ENCODE results near the gene SLC35A4.
A peak's percentile ranks its signal among the peaks of the same experiment; 100 is the strongest.
"Not testable (repeated sequence)": the region's sequence is repeated elsewhere in the genome, so short reads cannot be mapped to it uniquely, and the experiment has no call there.

SLC35A4 gene

GRCh38 chr5:140568443-140569063, 3.9 kb downstream of the SLC35A4 start:
- Mint-ChIP-seq H3K27me3 (no peaks in the 10 kb centered on the region), H3K27ac (peak overlapping the region; percentile 84), H3K36me3 (peaks cover 46% of the 10 kb centered on the region), H3K9me3 (no peaks in the 10 kb centered on the region), H3K4me3 (no peak overlapping the region), H3K4me1 (peaks cover 52% of the 10 kb centered on the region)
- ATAC-seq: no peak

- H3K27me3 Mint-ChIP-seq: no peaks in the 10 kb centered on the region
- H3K36me3 Mint-ChIP-seq: peaks cover 46% of the 10 kb centered on the region
- peaks cover 52% of the 10 kb centered on the region for H3K4me1 Mint-ChIP-seq
Measured at GRCh38 chr5:140569197-140569596, 4.6 kb downstream of the SLC35A4 start.

GRCh38 chr5:140570058-140570457, 5.4 kb downstream of the SLC35A4 start:
- Mint-ChIP-seq H3K27me3 (no peaks in the 10 kb centered on the region), H3K27ac (peak overlapping the region; percentile 70), H3K9me3 (no peaks in the 10 kb centered on the region), H3K4me3 (no peak overlapping the region), H3K4me1 (peaks cover 49% of the 10 kb centered on the region), H3K36me3 (peaks cover 46% of the 10 kb centered on the region)
- ATAC-seq: no peak

More at GRCh38 chr5:140569197-140569596, 4.6 kb downstream of the SLC35A4 start:
- peak overlapping the region; percentile 84 for H3K27ac Mint-ChIP-seq
- no peaks in the 10 kb centered on the region for H3K9me3 Mint-ChIP-seq
- no peak for ATAC-seq
- no peak overlapping the region for H3K4me3 Mint-ChIP-seq

GRCh38 chr5:140570488-140570887, 5.9 kb downstream of the SLC35A4 start:
- H3K36me3 Mint-ChIP-seq: peaks cover 46% of the 10 kb centered on the region

GRCh38 chr5:140571105-140571504, 6.5 kb downstream of the SLC35A4 start:
- no peak for ATAC-seq
- peak overlapping the region; percentile 70 for H3K27ac Mint-ChIP-seq
- H3K27me3 Mint-ChIP-seq: no peaks in the 10 kb centered on the region
- no peak overlapping the region for H3K4me3 Mint-ChIP-seq
- H3K36me3 Mint-ChIP-seq: peaks cover 41% of the 10 kb centered on the region
- no peaks in the 10 kb centered on the region for H3K9me3 Mint-ChIP-seq
- H3K4me1 Mint-ChIP-seq: peaks cover 38% of the 10 kb centered on the region

More at GRCh38 chr5:140570488-140570887, 5.9 kb downstream of the SLC35A4 start:
- ATAC-seq: no peak
- Mint-ChIP-seq H3K27me3 (no peaks in the 10 kb centered on the region), H3K9me3 (no peaks in the 10 kb centered on the region), H3K4me3 (no peak overlapping the region), H3K27ac (peak overlapping the region; percentile 70), H3K4me1 (peaks cover 45% of the 10 kb centered on the region)

- no peak overlapping the region for H3K4me3 Mint-ChIP-seq
- H3K4me1 Mint-ChIP-seq: peaks cover 14% of the 10 kb centered on the region
- no peak for ATAC-seq
- no peaks in the 10 kb centered on the region for H3K27me3 Mint-ChIP-seq
- peaks cover 18% of the 10 kb centered on the region for H3K36me3 Mint-ChIP-seq
- H3K27ac Mint-ChIP-seq: no peak overlapping the region
- H3K9me3 Mint-ChIP-seq: no peaks in the 10 kb centered on the region
Measured at GRCh38 chr5:140573683-140574082, 9.1 kb downstream of the SLC35A4 start.

GRCh38 chr5:140574165-140574564, 9.5 kb downstream of the SLC35A4 start:
- H3K9me3 Mint-ChIP-seq: no peaks in the 10 kb centered on the region
- H3K27me3 Mint-ChIP-seq: no peaks in the 10 kb centered on the region
- no peak overlapping the region for H3K4me3 Mint-ChIP-seq
- no peak overlapping the region for H3K27ac Mint-ChIP-seq
- H3K36me3 Mint-ChIP-seq: peaks cover 15% of the 10 kb centered on the region
- no peak for ATAC-seq
- peaks cover 9% of the 10 kb centered on the region for H3K4me1 Mint-ChIP-seq

- Mint-ChIP-seq H3K36me3 (peaks cover 11% of the 10 kb centered on the region), H3K27me3 (no peaks in the 10 kb centered on the region), H3K27ac (no peak overlapping the region), H3K9me3 (no peaks in the 10 kb centered on the region), H3K4me3 (no peak overlapping the region), H3K4me1 (peaks cover 2% of the 10 kb centered on the region)
- ATAC-seq: no peak
Measured at GRCh38 chr5:140575309-140575708, 10.7 kb downstream of the SLC35A4 start.

GRCh38 chr5:140576776-140577201, 12.2 kb downstream of the SLC35A4 start:
- Mint-ChIP-seq H3K36me3 (no peaks in the 10 kb centered on the region), H3K4me1 (no peaks in the 10 kb centered on the region), H3K27me3 (no peaks in the 10 kb centered on the region), H3K4me3 (no peak overlapping the region), H3K9me3 (no peaks in the 10 kb centered on the region), H3K27ac (no peak overlapping the region)
- no peak for ATAC-seq

GRCh38 chr5:140579188-140579747, 14.6 kb downstream of the SLC35A4 start:
- not testable (repeated sequence) for ATAC-seq, H3K9me3 Mint-ChIP-seq, H3K4me3 Mint-ChIP-seq, H3K36me3 Mint-ChIP-seq, H3K27ac Mint-ChIP-seq, H3K4me1 Mint-ChIP-seq, H3K27me3 Mint-ChIP-seq

GRCh38 chr5:140587495-140587894, 22.9 kb downstream of the SLC35A4 start:
- Mint-ChIP-seq H3K36me3 (no peaks in the 10 kb centered on the region), H3K27ac (no peak overlapping the region)

GRCh38 chr5:140588311-140589070, 23.9 kb downstream of the SLC35A4 start:
- Mint-ChIP-seq H3K27ac (no peak overlapping the region), H3K4me1 (no peaks in the 10 kb centered on the region), H3K9me3 (peaks cover under 1% of the 10 kb centered on the region), H3K36me3 (no peaks in the 10 kb centered on the region), H3K4me3 (no peak overlapping the region), H3K27me3 (no peaks in the 10 kb centered on the region)
- ATAC-seq: no peak

More at GRCh38 chr5:140587495-140587894, 22.9 kb downstream of the SLC35A4 start:
- no peak for ATAC-seq
- Mint-ChIP-seq H3K9me3 (peaks cover 6% of the 10 kb centered on the region), H3K4me1 (no peaks in the 10 kb centered on the region), H3K4me3 (no peak overlapping the region), H3K27me3 (no peaks in the 10 kb centered on the region)

- Mint-ChIP-seq H3K36me3 (no peaks in the 10 kb centered on the region), H3K27ac (no peak overlapping the region), H3K27me3 (peaks cover 16% of the 10 kb centered on the region), H3K4me1 (no peaks in the 10 kb centered on the region), H3K9me3 (no peaks in the 10 kb centered on the region), H3K4me3 (no peak overlapping the region)
- no peak for ATAC-seq
Measured at GRCh38 chr5:140590861-140591260, 26.2 kb downstream of the SLC35A4 start.

GRCh38 chr5:140591747-140592372, 27.2 kb downstream of the SLC35A4 start:
- Mint-ChIP-seq H3K27me3 (peaks cover 17% of the 10 kb centered on the region), H3K4me3 (no peak overlapping the region), H3K9me3 (no peaks in the 10 kb centered on the region), H3K4me1 (no peaks in the 10 kb centered on the region), H3K36me3 (no peaks in the 10 kb centered on the region), H3K27ac (no peak overlapping the region)
- peak; percentile 40 for ATAC-seq

GRCh38 chr5:140593070-140593469, 28.4 kb downstream of the SLC35A4 start:
- not testable (repeated sequence) for H3K27ac Mint-ChIP-seq, H3K9me3 Mint-ChIP-seq, H3K4me3 Mint-ChIP-seq, ATAC-seq, H3K4me1 Mint-ChIP-seq, H3K36me3 Mint-ChIP-seq
- H3K27me3 Mint-ChIP-seq: peaks cover 17% of the 10 kb centered on the region

All from stimulated activated memory B cell treated with anti-CD40 and anti-IgM and Interleukin-4, amounts not matched to agents 10 μg/mL and 1 μg/mL and 100 μg/mL, for 72 hours (primary cell).